GM15510 (cell line): ENCODE measurements around the gene CLSTN2.

Source experiments
- POLR2A ChIP-seq: IDR thresholded peaks from 3 replicates; pipeline ENCODE4 v1.6.1; 2011; ENCODE audit warnings: borderline replicate concordance; ENCODE audit not compliant: insufficient read length; ENCODE audit errors: extremely low read depth

CLSTN2 gene

DNA sequence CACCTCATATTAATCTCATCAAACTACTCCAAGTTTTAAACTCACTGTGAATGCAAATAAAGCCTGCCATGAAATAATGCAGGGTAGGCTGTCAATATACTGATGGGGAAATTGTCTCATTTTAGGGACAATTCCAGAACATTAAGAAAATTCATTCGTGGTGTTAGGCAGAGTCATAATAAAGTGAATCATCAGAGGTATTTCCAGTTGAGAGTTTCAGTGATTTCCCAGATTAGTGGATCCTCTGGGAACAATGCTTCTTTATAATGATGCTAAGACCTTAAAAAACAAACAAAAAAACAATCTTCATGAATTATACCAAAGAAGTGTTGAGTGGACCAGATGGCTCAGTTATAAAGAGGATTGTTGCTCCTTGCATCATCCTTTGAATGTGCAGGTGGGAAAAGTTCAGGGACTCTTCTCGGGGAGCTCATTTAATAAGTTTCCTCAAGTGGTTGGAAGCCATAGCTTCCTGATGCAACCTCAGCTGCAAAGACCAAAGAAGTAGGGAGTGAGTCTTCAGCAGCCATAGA is 381.9 kb downstream of the CLSTN2 start:
- TF ChIP-seq POLR2A = no peak

DNA sequence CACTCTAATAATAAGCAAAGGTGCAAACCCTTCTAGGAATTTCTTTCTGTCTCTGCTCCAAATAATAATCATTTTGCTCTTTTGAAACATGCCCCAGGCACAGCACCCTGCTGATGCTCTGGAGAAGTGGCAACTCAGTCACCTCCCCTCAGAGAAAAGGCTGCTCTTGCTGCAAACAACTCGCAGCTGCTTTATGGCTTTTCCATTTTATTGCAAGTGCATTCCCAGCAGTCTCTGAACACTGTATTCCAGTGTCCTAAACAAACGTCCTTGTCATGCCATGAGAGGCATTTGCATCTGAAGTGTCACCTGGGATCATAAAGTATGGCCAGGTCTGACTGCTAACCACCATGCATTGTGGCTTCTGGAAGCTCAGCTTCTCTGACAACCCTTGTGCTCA is 384.8 kb downstream of the CLSTN2 start:
- TF ChIP-seq POLR2A = no peak

DNA sequence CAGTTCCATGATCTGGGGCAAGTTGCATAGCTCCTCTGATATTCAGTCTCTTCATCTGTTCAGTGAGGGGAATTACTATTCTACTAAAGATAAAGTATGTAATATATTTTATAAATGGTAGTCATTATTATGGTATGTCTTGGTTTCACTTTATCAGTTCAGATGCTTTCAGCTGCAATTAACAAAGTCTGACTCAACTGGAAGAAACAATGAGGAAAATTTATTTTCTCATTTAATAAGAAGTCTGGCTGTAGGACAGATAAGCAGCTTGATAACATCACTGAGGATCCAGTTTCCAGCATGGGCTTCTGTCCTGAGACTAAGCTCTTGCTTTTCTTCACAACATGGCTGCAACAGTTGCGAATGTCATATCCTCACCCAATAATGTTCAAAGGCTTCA is 388.6 kb downstream of the CLSTN2 start:
- TF ChIP-seq POLR2A = no peak

DNA sequence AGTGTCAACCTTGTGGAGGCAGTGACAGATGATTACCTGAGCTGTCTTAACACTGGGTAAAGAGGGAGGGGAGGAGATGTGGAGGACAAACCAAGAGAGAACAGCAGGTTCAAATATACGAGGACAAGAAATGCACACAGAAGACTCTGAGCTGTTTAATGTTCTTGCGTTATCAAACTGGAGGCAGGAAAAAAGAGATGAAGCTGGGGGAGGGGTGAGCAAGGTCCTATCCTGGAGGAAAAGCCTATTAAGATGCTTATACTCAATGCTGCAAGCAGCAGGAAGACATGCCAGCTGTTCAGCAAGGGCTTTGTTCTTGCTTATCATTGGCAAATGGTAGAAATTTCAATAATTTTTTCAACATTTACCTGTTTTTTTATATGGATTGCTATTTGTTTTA is 397.1 kb downstream of the CLSTN2 start:
- no peak for TF ChIP-seq POLR2A

DNA sequence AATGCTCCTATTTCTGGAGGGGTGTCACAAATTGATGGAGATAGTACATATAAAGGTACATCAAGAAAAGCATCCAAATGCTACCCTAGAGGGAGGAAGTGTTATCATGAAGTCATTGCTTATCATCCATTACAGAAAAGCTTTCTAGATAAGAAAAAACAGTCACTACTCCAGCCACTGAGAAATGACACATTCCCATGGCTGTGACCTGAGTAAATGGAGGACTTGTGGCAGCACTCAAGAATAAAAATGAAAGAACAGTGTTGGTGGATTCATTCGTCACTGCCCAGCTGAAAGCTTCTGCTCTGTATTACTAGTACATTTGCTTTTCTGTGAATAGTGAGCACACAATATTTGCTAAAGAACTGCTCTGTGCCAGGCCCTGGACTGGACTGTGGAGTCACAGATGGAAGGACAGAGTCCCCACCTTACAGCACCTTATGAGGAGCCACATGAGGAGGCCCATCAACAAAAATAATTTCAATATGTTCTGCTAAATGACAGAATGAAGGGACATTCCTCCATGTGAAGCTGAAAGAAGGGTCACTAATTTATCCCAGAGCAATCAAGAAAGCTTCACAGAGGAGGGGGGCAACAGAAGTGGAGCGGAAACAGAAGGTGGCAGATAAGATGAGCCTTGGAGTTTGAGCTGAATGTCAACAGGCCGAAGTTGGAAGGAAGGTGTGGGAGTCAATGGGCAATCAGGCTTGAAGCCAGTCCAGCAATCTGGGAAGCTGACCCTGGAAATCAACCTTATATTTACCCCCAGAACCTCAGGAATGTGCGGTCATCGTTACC is 399.3 kb downstream of the CLSTN2 start:
- no peak for TF ChIP-seq POLR2A

DNA sequence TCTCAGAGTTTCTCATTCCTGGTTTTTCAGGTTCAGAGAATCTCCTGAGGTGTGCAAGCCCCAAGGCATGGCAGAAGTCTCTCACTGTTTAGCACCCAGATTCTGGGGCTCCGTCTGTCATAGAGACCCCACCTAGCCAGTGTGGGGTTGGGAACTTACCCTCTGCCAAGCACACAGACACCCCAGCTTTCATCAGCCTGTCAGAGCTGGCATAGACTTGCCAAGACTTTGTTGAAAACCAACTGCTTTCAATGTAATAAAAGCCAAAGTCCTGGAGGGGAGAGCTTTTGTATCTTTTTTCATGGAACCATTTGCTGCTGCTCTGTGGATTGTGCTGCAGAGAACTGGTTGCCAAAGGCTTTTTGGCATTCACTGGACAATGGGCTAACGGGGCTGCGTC is 401.5 kb downstream of the CLSTN2 start:
- TF ChIP-seq POLR2A = no peak

DNA sequence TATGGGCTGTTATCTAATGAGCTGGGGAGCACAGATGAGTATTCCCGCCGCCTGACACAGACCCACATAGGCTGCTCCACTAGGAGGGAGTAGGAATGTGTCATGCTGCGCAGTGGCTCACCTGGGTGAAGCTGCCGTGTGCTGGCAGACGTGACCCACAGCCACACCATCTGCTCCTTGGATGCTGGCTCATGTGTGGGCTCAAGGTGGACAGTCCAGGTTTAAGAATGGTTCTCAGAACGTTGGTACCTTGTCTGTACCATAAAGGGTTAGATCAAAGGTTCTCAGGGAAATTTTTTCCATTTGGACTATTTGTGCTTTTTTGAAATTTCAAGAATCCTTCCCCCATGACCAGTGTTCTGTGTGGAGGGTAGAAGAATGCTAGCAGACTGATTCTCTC is 403.9 kb downstream of the CLSTN2 start:
- TF ChIP-seq POLR2A = no peak

DNA sequence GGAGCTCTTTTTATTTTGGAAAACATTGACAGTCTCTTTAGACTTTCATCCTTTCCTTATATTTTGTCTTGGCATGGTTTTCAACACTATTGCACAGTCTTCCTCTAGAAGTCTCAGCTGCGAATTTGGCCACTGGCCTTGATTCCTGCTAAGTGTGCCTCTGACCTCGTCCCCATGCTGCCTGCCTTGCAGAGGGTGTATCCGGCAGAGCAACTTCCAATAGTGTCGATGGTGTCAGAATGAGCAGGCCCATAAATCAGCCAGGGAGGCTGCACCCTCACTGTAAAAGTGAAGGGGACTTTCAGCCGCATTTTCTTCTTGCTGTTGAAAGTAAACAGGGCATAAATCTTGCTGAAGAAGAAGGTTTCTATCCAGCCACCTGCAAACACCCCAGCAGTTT is 406.2 kb downstream of the CLSTN2 start:
- no peak for TF ChIP-seq POLR2A

DNA sequence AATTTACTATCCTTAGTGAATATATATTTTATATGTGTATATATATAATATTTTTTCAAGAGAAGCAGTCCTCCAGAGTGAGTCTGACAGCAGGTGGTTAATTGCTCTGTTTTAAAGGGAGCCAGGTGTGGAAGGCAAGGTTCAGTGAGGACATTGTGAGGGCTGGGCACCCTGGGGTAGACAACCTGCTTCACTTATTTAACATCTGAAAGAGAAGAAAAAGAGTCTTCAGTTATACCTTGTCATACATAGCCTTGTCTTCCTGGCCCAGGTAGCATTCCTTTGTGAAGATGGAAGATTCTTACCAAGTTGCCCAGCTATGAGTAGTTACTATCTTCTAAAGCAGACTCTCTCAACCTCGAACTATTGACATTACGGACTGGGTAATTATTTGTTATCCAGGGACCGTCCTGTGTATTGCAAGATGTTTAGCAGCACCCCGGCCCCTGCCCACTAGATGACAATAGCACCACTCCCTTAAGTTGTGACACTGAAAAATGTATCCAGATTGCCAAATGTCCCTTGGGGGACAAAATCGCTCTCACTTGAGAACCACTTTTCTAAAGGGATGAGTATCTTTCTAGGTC is 406.9 kb downstream of the CLSTN2 start:
- no peak for TF ChIP-seq POLR2A

DNA sequence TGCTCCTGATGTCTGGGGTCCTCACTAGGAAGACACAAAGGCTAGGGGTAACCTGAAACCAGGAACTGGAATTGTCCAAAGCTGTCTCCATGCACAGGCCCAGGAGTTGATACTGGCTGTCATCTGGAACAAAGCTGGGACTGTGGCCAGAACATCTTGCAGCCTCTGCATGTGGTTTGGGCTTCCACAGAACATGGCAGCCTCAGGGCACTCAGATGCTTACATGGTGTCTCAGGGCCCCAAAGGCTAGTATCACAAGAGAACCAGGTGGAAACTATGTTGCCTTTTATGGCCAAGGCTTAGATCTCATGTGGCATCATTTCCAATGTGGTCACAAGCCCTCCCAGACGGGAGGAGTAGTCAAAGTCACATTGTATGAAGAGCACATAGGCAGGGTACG is 407.7 kb downstream of the CLSTN2 start:
- TF ChIP-seq POLR2A = no peak

DNA sequence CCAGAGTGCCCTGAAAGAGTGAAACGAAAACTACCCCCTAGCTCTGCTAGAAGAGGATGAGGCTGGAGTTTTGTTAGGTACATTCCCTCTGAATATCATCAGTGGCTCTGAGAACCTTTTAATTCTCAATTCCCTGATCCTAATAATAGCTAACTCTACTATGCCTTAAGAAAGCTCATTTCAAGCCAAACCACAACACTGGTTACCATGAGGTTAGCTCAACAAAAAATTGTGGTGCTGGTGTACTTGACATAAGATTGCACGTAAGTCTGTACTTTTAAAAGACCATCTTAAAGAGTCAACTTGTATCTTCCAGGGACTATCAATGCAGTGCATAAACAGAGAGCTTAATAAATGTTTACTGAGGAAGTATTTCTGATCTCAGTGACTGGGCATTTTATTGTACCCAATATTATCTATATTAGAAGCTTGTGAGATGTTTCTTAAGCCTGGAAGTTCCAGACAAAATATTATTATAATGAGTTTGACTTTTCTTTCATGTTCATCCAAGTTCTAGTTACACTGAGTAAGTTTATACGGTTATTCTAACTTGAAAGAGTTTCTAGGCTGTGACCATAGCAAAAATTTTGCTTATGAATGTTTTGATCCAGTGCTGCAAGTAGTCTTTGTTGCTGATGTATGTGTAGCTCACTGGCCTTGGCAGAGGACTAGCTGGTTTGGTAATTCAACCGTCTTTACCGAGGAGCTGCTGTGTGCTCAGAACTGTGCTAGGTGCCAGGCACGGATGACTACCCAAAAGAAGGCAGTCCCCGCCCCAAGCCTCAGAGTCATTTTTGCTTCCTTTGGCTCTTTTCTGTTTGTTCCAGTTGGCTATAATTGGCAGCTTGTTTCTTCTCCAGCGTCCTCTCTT is 408.5 kb downstream of the CLSTN2 start:
- TF ChIP-seq POLR2A = no peak

DNA sequence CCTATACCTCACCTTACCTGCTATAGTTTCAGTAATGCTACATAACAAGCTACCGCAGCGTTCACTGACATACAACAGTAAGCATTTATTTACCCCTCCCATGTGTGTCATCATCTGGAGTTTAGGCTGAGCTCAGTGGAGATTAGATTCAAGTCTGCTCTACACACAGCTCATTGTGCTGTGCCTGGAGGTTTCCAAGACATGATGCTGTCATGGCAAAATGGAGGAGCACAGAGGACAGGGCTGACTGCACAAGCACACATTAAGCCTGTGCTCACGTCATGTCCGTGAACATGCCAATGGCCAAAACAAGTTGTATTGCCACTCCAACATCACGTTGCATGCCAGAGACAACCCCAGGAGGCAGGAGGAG is 409.1 kb downstream of the CLSTN2 start:
- no peak for TF ChIP-seq POLR2A

DNA sequence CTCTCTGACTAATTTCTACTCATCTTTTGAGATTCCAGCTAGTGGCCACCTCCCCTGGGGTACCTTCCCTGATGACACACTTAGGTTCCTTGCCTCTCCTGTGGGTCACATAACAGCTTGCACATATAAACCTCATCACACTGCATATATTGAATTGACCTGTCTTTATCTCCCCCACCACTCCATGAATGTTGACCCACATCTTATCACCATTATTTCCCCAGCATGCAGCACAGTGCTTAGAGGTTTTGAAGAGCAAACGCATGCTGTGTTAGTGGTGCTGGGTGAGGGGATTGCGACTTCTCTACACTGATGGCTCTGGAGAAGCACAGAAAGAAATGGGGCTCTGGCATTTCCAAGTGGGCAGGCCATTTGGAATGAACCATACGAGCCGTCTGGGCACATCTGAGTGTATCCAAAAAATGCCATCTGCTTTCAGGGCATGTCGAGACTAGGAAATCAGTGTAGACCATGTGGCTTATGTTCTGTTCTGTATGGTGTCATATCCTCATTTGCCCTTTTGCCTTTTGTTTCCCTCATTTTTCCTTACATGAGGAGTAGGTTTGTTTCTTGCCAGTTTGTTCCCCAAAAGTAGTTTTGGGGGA is 409.7 kb downstream of the CLSTN2 start:
- TF ChIP-seq POLR2A = no peak

DNA sequence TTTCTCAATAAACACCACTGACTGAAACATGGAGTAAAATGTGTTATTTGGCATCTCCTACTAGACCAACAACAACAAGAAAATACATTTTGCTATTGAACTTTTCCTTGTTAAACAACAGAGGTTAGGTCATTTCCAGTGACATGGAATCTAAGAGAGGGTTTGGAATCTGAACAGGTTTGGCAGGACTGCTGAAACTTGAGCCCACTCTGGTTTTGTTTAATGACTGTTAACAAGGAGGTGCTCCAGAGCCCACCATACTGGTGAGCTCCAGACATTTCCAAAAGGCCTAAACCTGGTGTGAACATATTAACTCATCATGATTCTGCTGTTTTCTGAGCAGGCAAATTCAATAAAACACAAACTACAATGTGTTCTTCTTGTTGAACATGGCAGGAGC is 412.2 kb downstream of the CLSTN2 start:
- no peak for TF ChIP-seq POLR2A

DNA sequence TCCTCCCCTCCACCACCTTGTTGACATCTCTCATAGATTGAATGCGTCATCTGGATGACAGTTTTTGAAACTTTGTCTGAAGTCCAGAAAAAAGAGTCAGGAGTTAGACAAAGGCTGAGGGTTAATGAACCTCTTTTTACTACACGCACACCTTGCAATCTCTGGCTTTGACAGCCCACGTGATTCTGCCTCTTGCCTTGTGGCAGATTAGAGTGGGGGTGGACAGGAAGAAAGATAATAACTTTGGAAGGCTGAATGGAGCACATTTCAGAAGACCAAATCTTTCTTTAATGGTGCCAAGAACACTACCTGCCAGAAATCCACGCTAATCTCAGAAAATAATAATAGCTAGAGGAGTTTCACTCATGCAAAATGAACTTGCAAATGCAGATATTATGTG is 415.0 kb downstream of the CLSTN2 start:
- no peak for TF ChIP-seq POLR2A
